ENCODE data around the gene FGFRL1.
A peak's percentile ranks its signal among the peaks of the same experiment; 100 is the strongest.
"Not testable (repeated sequence)": the region's sequence is repeated elsewhere in the genome, so short reads cannot be mapped to it uniquely, and the experiment has no call there.

The FGFRL1 gene

DNA sequence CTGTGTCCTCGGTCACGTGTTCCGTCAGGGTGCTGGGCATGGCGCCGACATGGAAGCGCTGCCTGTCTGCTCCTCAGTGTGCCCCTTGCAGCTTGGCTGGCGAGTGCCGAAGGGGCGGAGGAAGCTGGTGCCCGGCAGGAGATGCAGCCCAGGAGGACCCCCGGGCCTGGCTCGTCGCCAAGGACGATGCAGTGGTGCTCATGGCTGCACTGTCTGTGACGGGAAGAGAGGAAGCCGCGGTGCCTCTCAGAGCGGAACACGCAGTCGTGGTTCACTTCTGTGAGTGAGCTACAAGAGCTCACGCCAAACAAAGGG is 38.1 kb downstream of the FGFRL1 start:
- H3K36me3 ChIP-seq (ENCODE audit: insufficient read depth, low read length), result no peaks in the 10 kb centered on the region
- TF ChIP-seq FOXP2 (optimal IDR thresholded peaks at IDR 0.05; ENCODE audit: control extremely low read depth, extremely low read length, insufficient read depth) (no peak), POLR2AphosphoS5 (IDR thresholded peaks at IDR 0.05; ENCODE audit: borderline replicate concordance, low read depth, low read length) (no peak), EZH2 (IDR thresholded peaks at IDR 0.05) (no peak)
- no peaks in the 10 kb centered on the region for H3K9me3 ChIP-seq (ENCODE audit: low read depth, low read length)
- H3K27ac ChIP-seq, result no peak overlapping the region
- H3K9ac ChIP-seq (ENCODE audit: insufficient read length), result no peak overlapping the region
- no peak overlapping the region for H3K4me3 ChIP-seq
- no peak for DNase-seq (ENCODE audit: low read depth, low spot score)

DNA sequence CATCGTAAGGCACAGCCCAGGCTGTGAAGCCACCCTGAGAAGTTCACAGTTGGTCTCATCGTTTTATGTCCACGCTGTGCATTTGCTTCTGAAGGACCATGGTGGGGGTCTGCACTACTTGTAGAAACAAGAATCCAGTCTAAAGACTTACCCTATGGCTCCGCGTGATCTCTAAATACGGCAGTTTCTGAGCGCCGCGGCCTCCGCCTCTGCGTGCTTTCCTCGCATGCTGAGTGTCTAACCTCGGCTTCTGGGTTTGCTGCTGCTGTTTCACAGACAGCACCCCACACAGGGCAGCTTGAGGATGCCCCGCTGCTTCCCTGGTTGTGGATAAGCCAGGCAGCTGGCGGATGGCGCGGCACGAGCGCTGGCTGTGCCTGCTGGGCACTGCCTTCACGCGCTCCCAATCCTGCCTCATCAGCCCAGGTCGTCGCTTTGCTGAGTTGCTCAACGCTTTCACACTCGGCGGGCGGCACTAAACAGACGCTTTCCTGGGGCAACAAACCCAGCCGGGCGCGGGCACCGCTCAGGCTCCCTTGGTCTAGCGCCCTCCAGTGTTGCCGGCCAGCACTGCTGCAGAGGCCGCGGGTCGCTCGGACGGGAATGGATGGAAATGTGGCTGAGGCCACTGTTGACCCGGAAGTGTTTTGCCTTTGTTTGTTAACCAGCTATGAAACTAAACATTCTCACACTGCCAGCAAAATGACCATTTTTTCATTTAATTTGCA is 39.2 kb downstream of the FGFRL1 start:
- H3K27ac ChIP-seq, result no peak overlapping the region
- DNase-seq (ENCODE audit: low read depth, low spot score), result no peak
- no peak overlapping the region for H3K4me3 ChIP-seq
- no peaks in the 10 kb centered on the region for H3K9me3 ChIP-seq (ENCODE audit: low read depth, low read length)
- no peak for TF ChIP-seq POLR2AphosphoS5 (IDR thresholded peaks at IDR 0.05; ENCODE audit: borderline replicate concordance, low read depth, low read length)
- no peak for TF ChIP-seq FOXP2 (optimal IDR thresholded peaks at IDR 0.05; ENCODE audit: control extremely low read depth, extremely low read length, insufficient read depth)
- TF ChIP-seq EZH2 (IDR thresholded peaks at IDR 0.05), result no peak
- H3K36me3 ChIP-seq (ENCODE audit: insufficient read depth, low read length), result no peaks in the 10 kb centered on the region
- no peak overlapping the region for H3K9ac ChIP-seq (ENCODE audit: insufficient read length)

GRCh38 chr4:1051472-1051871 is 40.0 kb downstream of the FGFRL1 start:
- no peaks in the 10 kb centered on the region for H3K36me3 ChIP-seq (ENCODE audit: insufficient read depth, low read length)
- H3K27ac ChIP-seq, result no peak overlapping the region
- no peak for DNase-seq (ENCODE audit: low read depth, low spot score)
- H3K4me3 ChIP-seq, result no peak overlapping the region
- no peaks in the 10 kb centered on the region for H3K9me3 ChIP-seq (ENCODE audit: low read depth, low read length)
- H3K9ac ChIP-seq (ENCODE audit: insufficient read length), result no peak overlapping the region
- TF ChIP-seq FOXP2 (optimal IDR thresholded peaks at IDR 0.05; ENCODE audit: control extremely low read depth, extremely low read length, insufficient read depth), result no peak
- no peak for TF ChIP-seq EZH2 (IDR thresholded peaks at IDR 0.05)
- no peak for TF ChIP-seq POLR2AphosphoS5 (IDR thresholded peaks at IDR 0.05; ENCODE audit: borderline replicate concordance, low read depth, low read length)

DNA sequence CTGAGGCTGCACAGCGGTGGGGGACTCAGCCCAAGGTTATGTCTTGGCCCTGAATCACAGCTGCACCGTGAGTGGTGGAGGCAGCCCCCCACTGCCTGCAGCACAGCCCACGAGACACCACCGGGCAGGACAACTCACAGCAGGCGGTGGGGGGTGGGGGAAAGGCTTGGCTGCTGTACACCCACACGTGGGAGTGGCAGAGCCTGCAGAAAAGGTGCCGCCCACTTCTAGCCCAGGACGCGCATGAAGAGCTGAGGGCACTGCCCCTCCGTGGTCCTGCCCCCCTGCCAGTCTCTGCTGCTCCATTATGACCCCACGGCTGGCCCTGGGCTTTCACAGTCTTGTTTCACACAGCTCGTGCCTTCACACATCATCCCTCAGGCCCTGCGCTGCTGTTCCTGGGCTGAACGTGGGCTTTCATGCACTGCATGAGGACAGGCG is 40.8 kb downstream of the FGFRL1 start:
- no peaks in the 10 kb centered on the region for H3K9me3 ChIP-seq (ENCODE audit: low read depth, low read length)
- H3K4me3 ChIP-seq, result no peak overlapping the region
- H3K27ac ChIP-seq, result no peak overlapping the region
- H3K9ac ChIP-seq (ENCODE audit: insufficient read length), result no peak overlapping the region
- DNase-seq (ENCODE audit: low read depth, low spot score), result no peak
- H3K36me3 ChIP-seq (ENCODE audit: insufficient read depth, low read length), result no peaks in the 10 kb centered on the region
- no peak for TF ChIP-seq EZH2 (IDR thresholded peaks at IDR 0.05)
- no peak for TF ChIP-seq POLR2AphosphoS5 (IDR thresholded peaks at IDR 0.05; ENCODE audit: borderline replicate concordance, low read depth, low read length)
- no peak for TF ChIP-seq FOXP2 (optimal IDR thresholded peaks at IDR 0.05; ENCODE audit: control extremely low read depth, extremely low read length, insufficient read depth)

DNA sequence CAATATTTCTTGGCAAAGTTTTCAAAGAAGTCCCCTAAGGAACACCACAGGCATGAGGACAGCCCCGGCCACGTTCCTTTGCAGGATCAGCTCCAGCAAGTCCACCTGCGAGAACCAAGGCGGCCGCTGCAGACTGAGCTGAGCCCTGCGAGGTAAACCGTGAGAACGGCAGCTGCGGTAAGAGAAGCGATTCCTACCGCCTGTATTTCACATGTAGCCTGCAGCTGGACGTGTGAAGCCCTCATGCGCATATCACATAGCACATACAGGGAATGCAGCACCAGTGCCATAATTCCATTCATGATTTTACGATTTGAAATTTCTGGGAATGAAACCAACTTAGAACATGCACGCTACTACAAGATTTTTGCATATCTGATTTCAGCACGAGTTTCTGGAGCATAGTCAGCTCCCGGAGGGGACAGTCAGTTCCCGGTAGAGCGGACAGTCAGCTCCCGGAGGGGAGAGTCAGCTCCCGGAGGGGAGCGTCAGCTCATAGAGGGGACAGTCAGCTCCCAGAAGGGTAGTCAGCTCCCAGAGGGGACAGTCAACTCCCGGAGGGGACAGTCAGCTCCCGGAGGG is 41.7 kb downstream of the FGFRL1 start:
- no peaks in the 10 kb centered on the region for H3K36me3 ChIP-seq (ENCODE audit: insufficient read depth, low read length)
- no peak overlapping the region for H3K9ac ChIP-seq (ENCODE audit: insufficient read length)
- TF ChIP-seq POLR2AphosphoS5 (IDR thresholded peaks at IDR 0.05; ENCODE audit: borderline replicate concordance, low read depth, low read length) (no peak), FOXP2 (optimal IDR thresholded peaks at IDR 0.05; ENCODE audit: control extremely low read depth, extremely low read length, insufficient read depth) (no peak), EZH2 (IDR thresholded peaks at IDR 0.05) (no peak)
- no peak for DNase-seq (ENCODE audit: low read depth, low spot score)
- peak overlapping the region; percentile 51; the same call in 1 of the 2 replicates for H3K4me3 ChIP-seq
- no peaks in the 10 kb centered on the region for H3K9me3 ChIP-seq (ENCODE audit: low read depth, low read length)
- no peak overlapping the region for H3K27ac ChIP-seq

DNA sequence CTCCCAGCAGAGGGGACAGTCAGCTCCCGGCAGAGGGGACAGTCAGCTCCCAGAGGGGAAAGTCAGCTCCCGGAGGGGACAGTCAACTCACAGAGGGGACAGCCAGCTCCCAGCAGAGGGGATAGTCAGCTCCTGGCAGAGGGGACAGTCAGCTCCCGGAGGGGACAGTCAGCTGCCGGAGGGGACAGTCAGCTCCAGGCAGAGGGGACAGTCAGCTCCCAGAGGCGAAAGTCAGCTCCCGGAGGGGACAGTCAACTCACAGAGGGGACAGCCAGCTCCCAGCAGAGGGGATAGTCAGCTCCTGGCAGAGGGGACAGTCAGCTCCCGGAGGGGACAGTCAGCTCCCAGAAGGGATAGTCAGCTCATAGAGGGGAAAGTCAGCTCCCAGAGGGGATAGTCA is 42.5 kb downstream of the FGFRL1 start:
- H3K9ac ChIP-seq (ENCODE audit: insufficient read length); H3K9me3 ChIP-seq (ENCODE audit: low read depth, low read length); DNase-seq (ENCODE audit: low read depth, low spot score); H3K36me3 ChIP-seq (ENCODE audit: insufficient read depth, low read length); H3K4me3 ChIP-seq; H3K27ac ChIP-seq: not testable (repeated sequence)

DNA sequence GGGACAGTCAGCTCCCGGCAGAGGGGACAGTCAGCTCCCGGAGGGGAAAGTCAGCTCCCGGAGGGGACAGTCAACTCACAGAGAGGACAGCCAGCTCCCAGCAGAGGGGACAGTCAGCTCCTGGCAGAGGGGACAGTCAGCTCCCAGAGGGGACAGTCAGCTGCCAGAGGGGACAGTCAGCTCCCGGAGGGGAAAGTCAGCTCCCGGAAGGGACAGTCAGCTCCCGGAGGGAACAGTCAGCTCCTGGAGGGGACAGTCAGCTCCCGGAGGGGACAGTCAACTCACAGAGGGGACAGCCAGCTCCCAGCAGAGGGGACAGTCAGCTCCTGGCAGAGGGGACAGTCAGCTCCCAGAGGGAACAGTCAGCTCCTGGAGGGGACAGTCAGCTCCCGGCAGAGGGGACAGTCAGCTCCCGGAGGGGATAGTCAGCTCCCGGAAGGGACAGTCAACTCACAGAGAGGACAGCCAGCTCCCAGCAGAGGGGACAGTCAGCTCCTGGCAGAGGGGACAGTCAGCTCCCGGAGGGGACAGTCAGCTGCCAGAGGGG is 43.3 kb downstream of the FGFRL1 start:
- H3K36me3 ChIP-seq (ENCODE audit: insufficient read depth, low read length); DNase-seq (ENCODE audit: low read depth, low spot score); H3K4me3 ChIP-seq; H3K9ac ChIP-seq (ENCODE audit: insufficient read length); H3K9me3 ChIP-seq (ENCODE audit: low read depth, low read length); H3K27ac ChIP-seq: not testable (repeated sequence)

DNA sequence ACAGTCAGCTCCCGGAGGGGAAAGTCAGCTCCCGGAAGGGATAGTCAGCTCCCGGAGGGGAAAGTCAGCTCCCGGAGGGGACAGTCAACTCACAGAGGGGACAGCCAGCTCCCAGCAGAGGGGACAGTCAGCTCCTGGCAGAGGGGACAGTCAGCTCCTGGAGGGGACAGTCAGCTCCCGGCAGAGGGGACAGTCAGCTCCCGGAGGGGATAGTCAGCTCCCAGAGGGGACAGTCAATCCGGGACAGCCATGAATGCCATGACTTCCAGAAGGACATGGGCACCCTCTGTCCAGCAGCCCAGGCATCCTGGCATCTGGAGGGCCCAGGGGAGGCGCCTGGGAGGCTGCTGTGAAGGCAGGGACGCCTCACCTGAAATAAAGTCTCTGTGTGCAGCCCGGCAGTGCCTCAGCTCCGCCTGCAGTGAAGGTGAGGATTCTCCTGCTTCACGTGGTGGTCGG is 43.8 kb downstream of the FGFRL1 start:
- H3K4me3 ChIP-seq; H3K9me3 ChIP-seq (ENCODE audit: low read depth, low read length); H3K27ac ChIP-seq; H3K36me3 ChIP-seq (ENCODE audit: insufficient read depth, low read length); H3K9ac ChIP-seq (ENCODE audit: insufficient read length); DNase-seq (ENCODE audit: low read depth, low spot score): not testable (repeated sequence)

All from SK-N-MC (cell line).